ENCODE data around the gene ABR.

- no peak for TF ChIP-seq CTCF (IDR thresholded peaks at IDR 0.05)
- no peak for TF ChIP-seq REST (IDR thresholded peaks at IDR 0.05; ENCODE audit: insufficient read depth in 1 of 2, low read depth in 2 of 2, low read length in 1 of 2)
- TF ChIP-seq SIN3A (IDR thresholded peaks at IDR 0.05; ENCODE audit: borderline replicate concordance, insufficient read depth, low read depth, low read length) = no peak
Observed at GRCh38 chr17:1108478-1108764, 71.4 kb downstream of the ABR start.
